NCI-H2196 treated with DMSO at 0.1 percent for 48 hours (cell line): ENCODE results near the gene ARMC2.
"Not testable (repeated sequence)": the region's sequence is repeated elsewhere in the genome, so short reads cannot be mapped to it uniquely, and the experiment has no call there.

Source experiments
- DNase-seq: peaks from one replicate; lab custom pipeline; 2025; ENCODE audit not compliant: unreplicated experiment; lab: John Stamatoyannopoulos, UW

ARMC2 gene, protein sequence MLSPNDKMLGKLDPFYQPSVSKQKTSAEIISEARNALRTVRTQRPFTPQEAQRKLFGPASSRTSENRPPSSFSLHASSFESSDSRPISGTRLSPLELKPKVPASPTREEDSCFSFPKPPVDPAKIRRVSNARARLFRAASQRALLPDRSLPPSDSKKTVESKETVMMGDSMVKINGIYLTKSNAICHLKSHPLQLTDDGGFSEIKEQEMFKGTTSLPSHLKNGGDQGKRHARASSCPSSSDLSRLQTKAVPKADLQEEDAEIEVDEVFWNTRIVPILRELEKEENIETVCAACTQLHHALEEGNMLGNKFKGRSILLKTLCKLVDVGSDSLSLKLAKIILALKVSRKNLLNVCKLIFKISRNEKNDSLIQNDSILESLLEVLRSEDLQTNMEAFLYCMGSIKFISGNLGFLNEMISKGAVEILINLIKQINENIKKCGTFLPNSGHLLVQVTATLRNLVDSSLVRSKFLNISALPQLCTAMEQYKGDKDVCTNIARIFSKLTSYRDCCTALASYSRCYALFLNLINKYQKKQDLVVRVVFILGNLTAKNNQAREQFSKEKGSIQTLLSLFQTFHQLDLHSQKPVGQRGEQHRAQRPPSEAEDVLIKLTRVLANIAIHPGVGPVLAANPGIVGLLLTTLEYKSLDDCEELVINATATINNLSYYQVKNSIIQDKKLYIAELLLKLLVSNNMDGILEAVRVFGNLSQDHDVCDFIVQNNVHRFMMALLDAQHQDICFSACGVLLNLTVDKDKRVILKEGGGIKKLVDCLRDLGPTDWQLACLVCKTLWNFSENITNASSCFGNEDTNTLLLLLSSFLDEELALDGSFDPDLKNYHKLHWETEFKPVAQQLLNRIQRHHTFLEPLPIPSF

DNA sequence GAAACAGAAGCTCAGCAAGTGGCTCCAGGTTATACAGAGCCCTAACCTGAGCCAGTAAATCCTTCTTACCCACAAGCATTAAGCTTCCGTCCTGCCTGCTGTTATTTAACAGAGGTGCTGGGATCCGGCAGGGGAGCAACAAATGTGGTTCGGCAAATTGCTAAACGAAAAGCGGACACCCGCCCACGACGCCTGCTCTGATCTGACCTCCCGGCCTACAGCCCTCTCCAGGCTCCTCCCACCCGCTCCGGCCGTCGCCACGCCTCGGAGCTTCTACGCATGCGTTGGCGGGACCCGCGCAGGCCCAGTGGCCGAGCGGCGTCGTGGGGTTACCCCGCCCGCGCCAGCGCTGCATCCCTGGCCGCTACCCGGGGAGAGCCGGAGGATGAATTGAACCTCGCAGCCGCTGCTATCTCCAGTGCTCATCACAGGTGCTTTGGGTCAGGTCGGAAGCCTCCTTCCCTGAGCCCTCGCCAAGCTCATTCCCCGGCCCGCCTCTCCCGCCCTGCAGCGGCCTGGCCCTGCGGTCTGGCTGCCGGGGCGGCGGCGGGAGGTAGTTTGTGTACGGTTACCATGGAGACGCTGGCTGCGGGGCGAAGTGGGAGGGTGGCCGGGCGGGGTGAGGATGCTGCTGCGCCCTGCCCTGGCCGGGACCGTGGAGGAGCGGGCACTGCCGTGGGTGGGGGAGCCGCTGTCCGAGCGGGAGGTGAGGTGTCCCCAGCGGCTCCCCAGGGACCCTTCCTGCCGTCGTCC lies at the start of gene ARMC2:
TSS of gene ARMC2 (plus strand) at position 307 of the 753 bp plus-strand sequence. CDS start 5,846 bp downstream, outside the sequence.
- peak; percentile 85 for DNase-seq

- DNase-seq = no peak
These were observed 49.4 kb upstream of the ARMC2 start for GRCh38 chr6:108798670-108799353.

DNA sequence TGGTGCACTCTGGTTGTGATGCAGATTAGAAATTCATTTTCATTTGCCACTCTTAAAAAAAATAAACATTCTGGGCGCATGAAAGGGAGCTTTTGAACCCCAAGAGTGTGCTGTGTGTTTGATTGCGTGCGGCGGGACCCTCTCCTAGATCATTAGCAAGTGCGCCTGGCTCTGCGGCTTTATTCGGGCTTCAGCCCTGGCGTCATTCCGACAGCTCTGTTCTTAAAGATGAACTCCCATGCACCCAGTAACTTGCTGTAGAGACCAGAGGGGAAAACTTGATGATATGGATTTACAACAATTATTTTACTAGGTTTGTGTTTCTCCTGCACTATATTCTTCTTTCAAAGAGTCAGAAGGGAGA lies 48.9 kb upstream of the ARMC2 start:
- no peak for DNase-seq

DNA sequence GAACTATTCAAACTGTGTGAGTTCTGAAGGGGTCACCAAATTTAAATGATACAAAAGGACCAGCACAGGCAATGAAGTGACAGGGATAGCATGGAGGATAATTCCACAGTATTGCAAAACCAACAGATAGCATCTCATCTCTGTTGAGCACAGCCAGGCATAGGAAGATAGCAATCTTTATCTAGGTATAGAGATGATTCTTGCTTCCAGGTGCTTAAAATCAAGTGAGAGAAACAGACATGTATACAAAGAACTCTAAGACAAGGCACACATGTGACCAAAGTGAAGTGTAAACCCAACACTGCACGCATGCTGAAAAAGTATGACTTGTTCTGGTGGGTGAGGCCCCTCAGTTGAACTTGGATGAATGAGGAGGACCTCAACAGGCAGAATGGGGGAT lies 48.4 kb upstream of the ARMC2 start:
- no peak for DNase-seq

GRCh38 chr6:108800427-108800864 lies 47.8 kb upstream of the ARMC2 start:
- DNase-seq = no peak

GRCh38 chr6:108801366-108801765 lies 46.9 kb upstream of the ARMC2 start:
- DNase-seq = no peak

GRCh38 chr6:108803982-108804490 lies 44.2 kb upstream of the ARMC2 start:
- DNase-seq = no peak

GRCh38 chr6:108804956-108805355 lies 43.3 kb upstream of the ARMC2 start:
- no peak for DNase-seq

DNA sequence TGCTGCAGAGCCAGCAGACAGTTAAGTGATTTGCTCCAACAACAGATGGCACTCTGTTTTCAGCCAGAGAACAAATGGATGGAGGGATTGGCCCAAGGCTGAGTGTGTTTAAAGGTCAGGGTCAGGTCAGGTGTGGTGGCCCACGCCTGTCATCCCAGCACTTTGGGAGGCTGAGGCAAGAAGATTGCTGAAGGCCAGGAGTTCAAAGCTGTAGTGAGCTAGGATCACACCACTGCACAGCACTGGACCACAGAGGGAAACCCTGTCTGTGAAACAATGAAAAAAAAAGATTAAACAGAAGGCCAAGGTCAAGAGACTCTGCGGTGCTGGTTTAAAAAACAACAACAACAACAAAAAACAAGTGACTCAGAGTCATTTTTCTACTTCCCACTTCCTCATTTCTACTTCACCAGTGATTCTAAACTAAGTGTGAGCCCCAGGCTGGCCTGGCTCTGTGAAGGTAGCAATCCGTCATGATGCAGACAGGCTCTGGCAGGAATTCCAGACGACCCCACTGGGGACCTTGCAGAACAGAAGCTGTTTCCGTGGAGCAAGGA lies 42.5 kb upstream of the ARMC2 start:
- DNase-seq = no peak

- no peak for DNase-seq
These were observed 42.1 kb upstream of the ARMC2 start for GRCh38 chr6:108806171-108806570.

GRCh38 chr6:108806665-108807064 lies 41.6 kb upstream of the ARMC2 start:
- no peak for DNase-seq

GRCh38 chr6:108807928-108808327 lies 40.3 kb upstream of the ARMC2 start:
- DNase-seq = no peak

DNA sequence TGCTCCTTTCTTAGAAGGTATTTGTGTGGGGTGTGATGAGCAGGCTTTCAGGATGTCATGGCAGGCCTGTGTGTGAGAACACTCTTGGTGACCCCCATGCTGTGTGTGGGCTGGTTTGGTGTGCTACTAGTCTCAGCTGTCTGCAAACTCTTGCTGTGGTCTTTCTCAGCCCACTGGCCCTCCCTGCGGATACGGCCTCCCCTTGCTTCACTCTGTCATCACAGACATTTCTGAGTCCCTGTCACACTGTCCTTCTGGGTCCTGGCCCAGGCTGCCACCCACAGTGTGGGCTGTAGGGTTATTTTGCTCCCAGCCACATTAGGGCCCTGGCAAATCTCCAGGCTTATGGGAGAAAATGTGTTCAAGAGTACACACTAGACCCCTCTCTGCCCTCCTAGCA lies 39.0 kb upstream of the ARMC2 start:
- no peak for DNase-seq

DNA sequence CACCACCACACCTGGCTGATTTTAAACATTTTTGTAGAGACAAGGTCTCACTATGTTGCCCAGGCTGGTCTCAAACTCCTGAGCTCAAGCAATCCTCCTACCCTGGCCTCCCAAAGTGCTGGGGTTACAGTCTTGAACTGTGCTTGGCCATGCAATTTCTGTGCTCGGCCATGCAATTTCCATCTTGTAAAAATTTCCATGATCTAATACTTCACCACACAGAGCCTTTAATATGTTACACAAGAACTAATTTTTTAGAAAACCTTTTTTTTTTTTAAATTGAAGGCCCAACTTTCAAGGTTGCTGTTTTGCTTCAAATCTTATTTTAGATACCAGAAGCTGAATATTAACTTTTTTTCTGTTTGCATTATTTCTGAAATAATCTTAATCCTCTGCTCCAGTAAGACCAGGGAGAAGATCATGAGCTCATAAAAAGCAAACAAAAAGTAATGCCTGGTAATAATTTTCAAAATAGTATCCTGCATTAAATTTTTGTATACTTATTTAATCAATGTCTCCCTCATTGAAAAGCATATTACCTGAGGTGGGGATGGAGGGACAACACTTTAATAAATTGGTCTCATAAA lies 38.1 kb upstream of the ARMC2 start:
- no peak for DNase-seq

- DNase-seq = no peak
These were observed 36.7 kb upstream of the ARMC2 start for GRCh38 chr6:108811490-108811889.

DNA sequence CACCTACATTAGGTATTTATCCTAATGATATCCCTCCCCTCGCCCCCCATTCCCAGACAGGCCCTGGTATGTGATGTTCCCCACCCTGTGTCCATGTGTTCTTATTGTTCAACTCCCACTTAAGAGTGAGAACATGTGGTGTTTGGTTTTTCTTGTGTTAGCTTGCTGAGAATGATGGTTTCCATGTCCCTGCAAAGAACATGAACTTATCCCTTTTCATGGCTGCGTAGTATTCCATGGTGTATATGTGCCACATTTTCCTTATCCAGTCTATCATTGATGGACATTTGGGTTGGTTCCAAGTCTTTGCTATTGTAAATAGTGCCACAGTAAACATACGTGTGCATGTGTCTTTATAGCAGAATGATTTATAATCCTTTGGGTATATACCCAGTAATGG lies 35.0 kb upstream of the ARMC2 start:
- DNase-seq = not testable (repeated sequence)

GRCh38 chr6:108817276-108817675 lies 30.9 kb upstream of the ARMC2 start:
- DNase-seq = not testable (repeated sequence)

GRCh38 chr6:108820006-108820405 lies 28.2 kb upstream of the ARMC2 start:
- no peak for DNase-seq

DNA sequence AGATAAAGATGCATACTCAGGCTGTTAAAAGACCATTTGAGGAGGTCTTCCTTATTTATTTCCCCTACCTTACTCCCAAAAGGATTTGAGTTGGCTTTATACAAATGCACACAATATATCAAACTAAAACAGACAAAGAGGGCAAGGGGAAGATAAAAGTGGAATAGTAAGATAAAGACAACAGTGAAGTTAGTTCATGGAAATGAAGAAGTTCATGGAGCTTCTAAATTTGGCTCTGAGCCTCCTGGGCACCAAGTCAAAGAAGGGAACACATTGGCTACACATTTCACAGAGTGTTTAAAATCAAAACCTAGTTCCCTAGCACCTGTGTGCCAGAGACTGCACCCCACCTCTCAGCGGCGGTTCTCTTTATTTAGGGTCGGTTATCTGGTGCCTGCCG lies 25.8 kb upstream of the ARMC2 start:
- DNase-seq = no peak

DNA sequence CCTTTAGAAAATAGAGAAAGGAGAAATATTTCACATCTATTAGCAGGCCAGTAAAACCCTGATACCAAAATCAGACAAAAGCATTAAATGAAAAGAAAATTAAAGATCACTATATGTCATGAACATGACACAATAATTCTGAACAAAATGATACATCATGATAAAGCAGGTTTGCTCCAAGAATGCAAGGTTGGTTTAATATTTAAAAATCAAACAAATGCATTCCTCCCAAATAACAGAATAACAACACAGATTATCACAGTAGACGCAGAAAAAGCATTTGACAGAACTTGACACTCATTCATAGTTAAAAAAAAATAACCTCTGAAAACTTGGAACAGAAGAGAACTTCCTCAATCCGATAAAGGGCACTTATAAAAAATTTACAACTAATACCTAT lies 22.9 kb upstream of the ARMC2 start:
- DNase-seq = no peak
